RWPE1 (cell line): Measurements from ENCODE around the gene NARF.
"Not testable (repeated sequence)": the region's sequence is repeated elsewhere in the genome, so short reads cannot be mapped to it uniquely, and the experiment has no call there.

Experiments
- CTCF ChIA-PET: fragments of 350-600 bp; sonication (Branson Sonifier 250); formaldehyde crosslinking; extraction: SDS; loops from one replicate; lab custom pipeline; 2021; lab: Yijun Ruan, JAX
- POLR2A ChIA-PET: fragments of 400-600 bp; formaldehyde crosslinking; extraction: SDS; loops from one replicate; lab custom pipeline; 2020; ENCODE audit warnings: antibody characterized with exemption; ENCODE audit not compliant: low non-redundant PET; lab: Yijun Ruan, JAX
- DNase-seq: peaks from one replicate; pipeline ENCODE4 v3.0.0; 2012; ENCODE audit warnings: low spot score
- H3K27ac ChIP-seq: fragments of 450-650 bp; 2 replicates; pipeline ENCODE4 v1.5.1; 2017
- TF ChIP-seq, protein P1 (sequence below): fragments of 450-650 bp; conservative IDR thresholded peaks from 2 replicates; pipeline ENCODE4 v1.5.1; 2017; ENCODE audit warnings: low read depth, mild to moderate bottlenecking

NARF gene

DNA sequence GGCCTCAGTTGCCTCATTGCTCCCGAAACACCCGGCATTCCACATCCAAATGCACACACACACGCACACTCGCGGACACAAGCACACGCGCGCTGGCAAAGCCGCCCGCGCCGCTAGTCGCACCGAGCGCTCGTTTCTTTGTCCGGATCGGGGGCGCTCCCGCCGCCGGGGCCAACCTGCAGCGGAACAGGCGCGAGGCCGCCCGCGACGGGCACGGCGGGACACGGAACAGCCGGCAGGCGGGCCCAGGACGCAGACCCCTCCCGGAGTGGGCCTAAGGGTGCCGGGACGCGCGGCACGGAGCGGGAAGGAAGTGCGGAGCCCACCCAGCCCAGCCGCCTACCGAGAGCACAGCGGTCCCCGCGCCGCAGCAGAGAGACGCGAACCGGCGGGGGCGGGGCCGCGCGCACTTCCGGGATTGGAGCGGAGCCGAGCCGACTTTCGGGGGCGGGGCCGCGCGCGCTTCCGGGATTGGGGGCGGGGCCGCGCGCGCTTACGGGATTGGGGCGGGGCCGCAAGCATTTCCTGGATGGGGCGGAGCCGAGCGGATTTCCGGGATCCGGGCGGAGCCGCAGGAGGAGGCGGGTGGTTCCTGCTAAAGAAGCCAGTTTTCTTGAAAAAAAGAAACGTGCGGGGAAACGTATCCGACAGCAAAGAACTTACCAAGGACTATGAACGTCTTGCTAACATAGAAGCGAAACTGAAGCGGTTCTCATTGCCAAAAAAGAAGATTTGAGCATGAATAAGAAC, 8.0 kb upstream of the NARF start, which contains the start of gene CYBC1:
Gene CYBC1, minus strand, starts transcription at position 396 of the 750 bp plus-strand sequence. CDS start 1,498 bp downstream, outside the sequence.
- TF ChIP-seq, protein P1, sequence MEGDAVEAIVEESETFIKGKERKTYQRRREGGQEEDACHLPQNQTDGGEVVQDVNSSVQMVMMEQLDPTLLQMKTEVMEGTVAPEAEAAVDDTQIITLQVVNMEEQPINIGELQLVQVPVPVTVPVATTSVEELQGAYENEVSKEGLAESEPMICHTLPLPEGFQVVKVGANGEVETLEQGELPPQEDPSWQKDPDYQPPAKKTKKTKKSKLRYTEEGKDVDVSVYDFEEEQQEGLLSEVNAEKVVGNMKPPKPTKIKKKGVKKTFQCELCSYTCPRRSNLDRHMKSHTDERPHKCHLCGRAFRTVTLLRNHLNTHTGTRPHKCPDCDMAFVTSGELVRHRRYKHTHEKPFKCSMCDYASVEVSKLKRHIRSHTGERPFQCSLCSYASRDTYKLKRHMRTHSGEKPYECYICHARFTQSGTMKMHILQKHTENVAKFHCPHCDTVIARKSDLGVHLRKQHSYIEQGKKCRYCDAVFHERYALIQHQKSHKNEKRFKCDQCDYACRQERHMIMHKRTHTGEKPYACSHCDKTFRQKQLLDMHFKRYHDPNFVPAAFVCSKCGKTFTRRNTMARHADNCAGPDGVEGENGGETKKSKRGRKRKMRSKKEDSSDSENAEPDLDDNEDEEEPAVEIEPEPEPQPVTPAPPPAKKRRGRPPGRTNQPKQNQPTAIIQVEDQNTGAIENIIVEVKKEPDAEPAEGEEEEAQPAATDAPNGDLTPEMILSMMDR = no peak
- POLR2A ChIA-PET = no interaction called here
- CTCF ChIA-PET = interaction anchor here (1.3 kb wide), 1 partner anchor 105 kb away, joined by 3 read pairs; no protein-coding TSS in a partner anchor
- H3K27ac ChIP-seq = peak within 1 kb of the TSS; percentile 81
- peak; percentile 88 for DNase-seq

DNA sequence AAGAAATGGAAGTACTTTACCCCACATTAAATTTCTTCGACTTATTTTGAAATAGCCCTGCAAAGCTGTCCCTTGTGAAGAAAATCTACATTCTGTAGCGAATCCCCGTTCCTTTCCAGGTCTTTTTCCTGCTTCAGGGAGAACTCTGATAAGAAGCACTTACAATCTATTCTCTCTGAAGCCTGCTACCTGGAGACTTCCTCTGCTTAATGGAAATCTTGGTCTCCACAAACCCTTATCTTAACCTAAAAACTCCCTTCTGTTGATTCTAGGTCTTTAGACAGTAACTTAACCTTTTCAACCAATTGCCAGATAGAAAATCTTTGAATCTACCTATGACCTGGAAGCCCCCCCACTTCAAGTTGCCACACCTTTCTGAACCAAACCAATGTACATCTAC, 6.4 kb upstream of the NARF start:
- TF ChIP-seq, protein P1 = no peak
- no peak for DNase-seq
- POLR2A ChIA-PET = interaction anchor here (0.6 kb wide), 1 partner anchor 100 kb away, joined by 9 read pairs; no protein-coding TSS in a partner anchor
- H3K27ac ChIP-seq = no peak overlapping the region
- CTCF ChIA-PET = no interaction called here

DNA sequence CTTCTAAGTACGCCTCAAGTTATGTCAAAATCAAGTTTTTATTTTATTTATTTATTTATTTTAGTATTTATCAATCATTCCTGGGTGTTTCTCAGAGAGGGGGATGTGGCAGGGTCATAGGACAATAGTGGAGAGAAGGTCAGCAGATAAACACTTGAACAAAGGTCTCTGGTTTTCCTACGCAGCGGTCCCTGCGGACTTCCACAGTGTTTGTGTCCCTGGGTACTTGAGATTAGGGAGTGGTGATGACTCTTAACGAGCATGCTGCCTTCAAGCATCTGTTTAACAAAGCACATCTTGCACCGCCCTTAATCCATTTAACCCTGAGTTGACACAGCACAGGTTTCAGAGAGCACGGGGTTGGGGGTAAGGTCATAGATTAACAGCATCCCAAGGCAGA, 5.4 kb upstream of the NARF start:
- CTCF ChIA-PET, H3K27ac ChIP-seq, DNase-seq, POLR2A ChIA-PET: not testable (repeated sequence)

DNA sequence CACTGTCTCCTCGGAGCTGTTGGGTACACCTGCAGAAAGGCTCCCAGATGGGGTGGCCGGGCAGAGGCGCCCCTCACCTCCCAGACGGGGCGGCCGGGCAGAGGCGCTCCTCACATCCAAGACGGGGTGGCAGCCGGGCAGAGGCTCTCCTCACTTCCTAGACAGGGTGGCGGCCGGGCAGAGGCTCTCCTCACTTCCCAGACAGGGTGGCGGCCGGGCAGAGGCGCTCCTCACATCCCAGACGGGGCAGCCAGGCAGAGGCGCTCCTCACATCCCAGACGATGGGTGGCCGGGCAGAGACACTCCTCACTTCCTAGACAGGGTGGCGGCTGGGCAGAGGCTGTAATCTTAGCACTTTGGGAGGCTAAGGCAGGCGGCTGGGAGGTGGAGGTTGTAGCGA, 4.8 kb upstream of the NARF start:
- POLR2A ChIA-PET, DNase-seq, CTCF ChIA-PET, H3K27ac ChIP-seq: not testable (repeated sequence)

DNA sequence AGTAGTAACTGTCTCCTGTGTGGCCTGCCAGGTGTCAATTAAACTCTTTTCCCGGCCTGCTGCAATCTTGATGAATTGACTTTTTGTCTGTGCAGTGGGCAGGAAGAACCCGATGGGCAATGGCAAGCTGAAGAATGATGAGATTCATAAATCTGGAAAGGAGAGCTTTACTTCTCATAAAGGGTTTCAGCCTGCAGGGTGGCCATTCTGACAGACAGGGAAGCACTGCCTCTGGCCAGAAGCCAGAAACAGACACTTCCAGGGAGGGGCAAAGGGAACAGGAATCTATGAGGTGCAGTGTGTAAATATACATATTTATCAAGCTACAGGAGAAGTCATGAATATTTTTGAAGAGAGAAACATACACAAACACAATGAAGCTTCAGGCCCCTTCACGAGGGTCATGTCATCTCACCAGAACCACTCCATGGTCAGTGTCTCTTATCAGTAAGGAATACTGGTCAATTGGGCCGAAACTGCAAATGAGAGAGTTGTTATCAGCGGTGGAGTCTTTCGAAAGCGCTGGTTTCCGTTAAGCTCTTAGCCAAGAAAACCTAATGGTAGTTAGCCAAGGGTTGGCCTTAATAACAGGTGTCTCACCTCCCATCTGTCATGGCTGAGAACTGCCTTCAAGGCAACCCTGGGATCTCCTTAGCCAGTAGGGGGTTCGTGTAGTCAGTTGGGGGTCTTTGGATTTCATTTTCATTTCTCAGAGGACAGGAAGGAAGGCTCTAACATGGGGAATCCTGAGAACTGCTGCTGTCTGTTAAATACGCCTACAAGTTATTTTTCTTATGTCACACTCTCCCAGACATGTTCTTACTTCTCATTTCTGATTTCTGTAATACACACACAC, 1.2 kb upstream of the NARF start:
- TF ChIP-seq, protein P1 = no peak
- peak overlapping the region; percentile 98 for H3K27ac ChIP-seq
- CTCF ChIA-PET = no interaction called here
- POLR2A ChIA-PET = no interaction called here
- DNase-seq = no peak

DNA sequence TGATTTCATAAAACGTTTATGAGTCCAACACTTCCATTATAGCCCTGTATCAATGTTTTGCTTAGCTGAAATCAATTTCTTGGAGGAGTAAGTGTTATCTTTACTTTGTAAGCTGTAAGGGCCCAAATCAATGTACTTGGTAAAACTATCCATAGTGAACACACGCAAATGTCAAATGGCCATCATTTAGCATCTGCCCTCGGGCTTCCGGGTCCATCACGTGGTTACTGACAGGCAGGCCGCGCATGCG, 687 bp upstream of the NARF start:
- TF ChIP-seq, protein P1 = no peak
- POLR2A ChIA-PET = no interaction called here
- CTCF ChIA-PET = interaction anchor here (0.6 kb wide), 1 partner anchor 9 kb away, joined by 3 read pairs; no protein-coding TSS in a partner anchor
- peak overlapping the region; percentile 98 for H3K27ac ChIP-seq
- no peak for DNase-seq

DNA sequence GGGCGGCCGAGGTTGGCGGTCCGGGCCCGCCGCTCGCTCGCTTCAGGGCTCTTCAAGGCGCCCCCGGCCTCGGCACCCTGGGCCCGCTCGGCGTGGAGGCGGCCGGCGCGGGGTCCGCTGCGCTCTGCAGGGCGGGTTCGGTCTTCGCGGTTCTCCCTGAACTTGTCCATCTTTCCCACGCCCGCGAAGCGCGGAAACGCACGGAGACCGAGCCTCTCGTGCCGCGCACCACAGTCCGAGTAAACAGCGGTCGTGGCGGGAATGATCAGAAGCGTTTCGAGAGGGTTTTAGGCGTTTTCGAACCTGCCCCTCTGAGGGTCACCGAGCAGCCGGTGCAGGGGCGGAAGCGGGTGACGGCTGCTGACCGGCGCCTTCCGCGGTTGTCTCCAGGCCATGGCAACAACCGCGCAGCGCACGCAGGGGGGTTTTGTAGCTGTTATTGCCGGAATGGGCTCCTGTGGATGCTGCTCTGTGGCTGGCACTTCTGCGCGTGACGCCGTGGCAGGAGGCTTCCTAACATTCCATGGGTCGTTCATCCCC, 414 bp downstream of the NARF start:
- TF ChIP-seq, protein P1 = no peak
- H3K27ac ChIP-seq = peak overlapping the region; percentile 98
- CTCF ChIA-PET = interaction anchor here (0.5 to 0.7 kb wide), 2 partner anchors 109 to 1561 kb away, joined by 3 read pairs; no protein-coding TSS in a partner anchor
- DNase-seq = peak; percentile 8
- POLR2A ChIA-PET = no interaction called here

DNA sequence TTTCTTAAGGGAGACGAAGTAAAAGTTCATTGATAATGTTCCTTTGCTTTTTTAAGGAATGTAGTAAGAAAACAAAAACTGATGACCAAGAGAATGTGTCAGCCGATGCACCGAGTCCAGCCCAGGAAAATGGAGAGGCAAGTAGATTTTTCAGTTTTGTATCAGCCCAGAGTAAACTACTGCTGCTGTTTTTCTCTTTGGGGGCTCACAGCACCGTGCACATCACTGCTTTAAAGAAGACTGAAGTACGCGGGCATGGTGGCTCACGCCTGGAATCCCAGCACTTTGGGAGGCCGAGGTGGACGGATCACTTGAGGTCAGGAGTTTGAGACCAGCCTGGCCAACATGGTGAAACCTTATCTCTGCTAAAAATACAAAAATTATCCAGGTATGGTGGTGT, 1.4 kb downstream of the NARF start:
- CTCF ChIA-PET = interaction anchor here (0.7 kb wide), 1 partner anchor 109 kb away, joined by 3 read pairs; no protein-coding TSS in a partner anchor
- POLR2A ChIA-PET = not testable (repeated sequence)

More for the DNA sequence above, 1.4 kb downstream of the NARF start:
- not testable (repeated sequence) for DNase-seq
- peak overlapping the region; percentile 98 for H3K27ac ChIP-seq
